HG03196 (cell line): Measurements from ENCODE around the gene THAP11.
A peak's percentile ranks its signal among the peaks of the same experiment; 100 is the strongest.
"Not testable (repeated sequence)": the region's sequence is repeated elsewhere in the genome, so short reads cannot be mapped to it uniquely, and the experiment has no call there.

Experiments
- ATAC-seq: cut with Tn5 transposase; IDR thresholded peaks from one replicate; pipeline ENCODE4 v1.9.1; 2021; ENCODE audit not compliant: unreplicated experiment

Gene THAP11

GRCh38 chr16:67862623-67863583 is 20.8 kb downstream of the THAP11 start:
- no peak for ATAC-seq

- not testable (repeated sequence) for ATAC-seq
Measured at GRCh38 chr16:67864044-67864443, 21.9 kb downstream of the THAP11 start.

- ATAC-seq = no peak
Measured at GRCh38 chr16:67864594-67864993, 22.5 kb downstream of the THAP11 start.

GRCh38 chr16:67865318-67865717 is 23.2 kb downstream of the THAP11 start:
- ATAC-seq = no peak

- ATAC-seq = no peak
Measured at GRCh38 chr16:67868290-67868689, 26.2 kb downstream of the THAP11 start.

- ATAC-seq = no peak
Measured at GRCh38 chr16:67869653-67870052, 27.5 kb downstream of the THAP11 start.

GRCh38 chr16:67871256-67871655 is 29.1 kb downstream of the THAP11 start:
- no peak for ATAC-seq

GRCh38 chr16:67872131-67872630 is 30.1 kb downstream of the THAP11 start:
- ATAC-seq = no peak

- peak; percentile 69 for ATAC-seq
Measured at GRCh38 chr16:67872631-67873434, 30.7 kb downstream of the THAP11 start, which contains the start of gene EDC4. EDC4 (plus strand) TSS chr16:67873052; CDS start chr16:67873262, 210 bp downstream.

GRCh38 chr16:67873435-67874370 is 31.6 kb downstream of the THAP11 start:
- peak; percentile 5 for ATAC-seq

GRCh38 chr16:67874372-67874771 is 32.3 kb downstream of the THAP11 start:
- no peak for ATAC-seq

- ATAC-seq = no peak
Measured at GRCh38 chr16:67877064-67877463, 34.9 kb downstream of the THAP11 start.

GRCh38 chr16:67878232-67878631 is 36.1 kb downstream of the THAP11 start:
- no peak for ATAC-seq

- ATAC-seq = no peak
Measured at GRCh38 chr16:67878846-67879245, 36.7 kb downstream of the THAP11 start.

GRCh38 chr16:67879462-67879861 is 37.3 kb downstream of the THAP11 start:
- no peak for ATAC-seq

- no peak for ATAC-seq
Measured at GRCh38 chr16:67879936-67880335, 37.8 kb downstream of the THAP11 start.

- ATAC-seq = no peak
Measured at GRCh38 chr16:67880584-67880983, 38.5 kb downstream of the THAP11 start.

- no peak for ATAC-seq
Measured at GRCh38 chr16:67881621-67882161, 39.6 kb downstream of the THAP11 start.

- ATAC-seq = no peak
Measured at GRCh38 chr16:67882374-67883145, 40.4 kb downstream of the THAP11 start.
